ENCODE measurements around the gene RGS4.

The RGS4 gene

DNA sequence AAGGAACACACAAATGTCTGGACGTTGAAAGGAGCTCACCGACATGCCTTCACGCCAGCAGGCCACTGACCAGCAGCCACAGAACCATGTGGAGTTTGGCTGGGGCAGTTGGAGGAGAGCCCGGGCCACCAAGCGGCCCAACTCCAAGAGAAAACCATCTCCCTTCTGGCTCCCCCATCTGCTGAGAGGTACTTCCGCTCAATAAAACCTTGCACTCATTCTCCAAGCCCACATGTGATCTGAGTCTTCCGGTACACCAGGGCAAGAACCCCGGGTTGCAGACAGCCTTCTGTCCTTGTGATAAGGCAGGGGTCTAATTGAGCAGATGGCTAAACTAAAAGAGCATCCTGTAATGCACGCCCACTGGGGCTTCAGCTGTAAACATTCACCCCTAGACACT lies 24.4 kb downstream of the RGS4 start:
- Histone ChIP-seq H3K4me3 (no peak overlapping the region), H3K27ac (no peak overlapping the region)

- Histone ChIP-seq H3K4me3 (no peak overlapping the region), H3K27ac (no peak overlapping the region)
Measured at GRCh38 chr1:163094182-163094581, 25.0 kb downstream of the RGS4 start.

DNA sequence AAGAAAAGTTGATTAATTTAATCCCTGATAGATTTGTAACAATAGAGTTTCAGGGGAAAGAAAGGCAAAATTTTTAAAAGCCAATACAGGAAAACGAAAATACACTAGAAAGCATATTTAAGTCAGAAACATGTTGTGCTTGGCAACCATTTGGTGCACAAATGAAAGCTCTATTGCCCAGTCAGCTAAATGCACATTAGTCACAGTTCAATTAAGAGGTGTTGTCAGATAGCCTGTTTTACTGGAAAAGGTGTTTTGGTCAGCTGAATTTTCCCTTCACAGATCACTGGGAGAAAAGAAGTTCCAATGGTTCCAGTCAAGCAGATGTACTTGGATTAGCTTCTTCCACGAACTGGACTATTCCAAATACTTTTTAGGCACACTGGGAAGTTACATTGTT lies 25.4 kb downstream of the RGS4 start:
- H3K27ac ChIP-seq = no peak overlapping the region
- H3K4me3 ChIP-seq = no peak overlapping the region

GRCh38 chr1:163095213-163095612 lies 26.1 kb downstream of the RGS4 start:
- Histone ChIP-seq H3K4me3 (no peak overlapping the region), H3K27ac (no peak overlapping the region)

GRCh38 chr1:163102590-163102989 lies 33.4 kb downstream of the RGS4 start:
- no peak overlapping the region for H3K27ac ChIP-seq
- H3K4me3 ChIP-seq = no peak overlapping the region

DNA sequence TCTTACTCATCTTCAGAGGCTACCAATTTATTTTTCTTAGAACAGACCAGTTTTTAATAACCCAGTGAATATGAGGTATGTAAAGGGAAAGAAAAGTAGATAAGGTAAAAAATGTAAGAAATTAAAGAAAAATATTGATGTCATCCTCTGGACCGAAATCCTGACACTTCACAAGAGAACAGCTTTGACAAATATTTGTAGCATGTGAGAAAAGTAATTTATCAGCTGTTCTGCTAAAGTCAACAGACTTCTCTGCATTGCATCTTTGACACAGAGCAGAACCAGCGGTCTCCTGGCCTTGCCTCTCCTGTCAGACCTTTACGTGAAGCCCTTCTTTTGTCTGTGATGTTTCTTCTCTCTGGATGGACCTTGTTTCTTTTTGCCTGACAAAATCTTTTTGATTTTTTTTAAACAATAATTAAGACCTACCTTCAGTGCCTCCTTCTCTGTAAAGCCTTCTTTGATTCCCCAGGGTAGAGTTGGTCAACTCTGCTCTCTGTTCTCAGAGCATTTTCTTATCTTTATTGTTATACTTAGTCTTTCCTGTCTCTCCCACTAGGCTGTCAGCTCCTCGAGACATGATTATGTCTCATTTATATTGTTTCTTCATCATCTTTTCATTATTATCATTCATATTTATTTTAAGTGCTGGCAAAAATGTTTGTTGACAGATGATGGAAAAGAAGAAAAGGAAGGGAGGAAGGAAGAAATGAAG lies 35.4 kb downstream of the RGS4 start:
- H3K4me3 ChIP-seq = no peak overlapping the region
- no peak overlapping the region for H3K27ac ChIP-seq

GRCh38 chr1:163106364-163106987 lies 37.3 kb downstream of the RGS4 start:
- Histone ChIP-seq H3K4me3 (no peak overlapping the region), H3K27ac (no peak overlapping the region)

DNA sequence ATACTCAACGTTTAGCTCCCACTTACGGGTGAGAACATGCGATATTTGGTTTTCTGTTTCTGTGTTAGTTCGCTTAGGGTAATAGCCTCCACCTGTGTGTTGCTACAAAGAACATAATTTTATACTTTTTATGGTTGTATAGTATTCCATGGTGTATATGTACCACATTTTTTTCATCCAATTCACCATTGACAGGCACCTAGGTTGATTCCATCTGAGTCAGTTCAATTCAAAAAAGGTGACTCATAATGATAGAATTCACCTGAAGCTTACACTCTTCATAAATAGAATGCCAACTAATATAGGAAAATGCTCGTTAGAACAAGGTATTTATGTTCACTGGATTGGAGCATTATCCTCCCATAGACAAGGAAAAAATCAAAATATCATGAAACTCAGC lies 38.5 kb downstream of the RGS4 start:
- Histone ChIP-seq H3K4me3 (no peak overlapping the region), H3K27ac (no peak overlapping the region)

GRCh38 chr1:163115887-163116286 lies 46.7 kb downstream of the RGS4 start:
- Histone ChIP-seq H3K4me3 (no peak overlapping the region), H3K27ac (no peak overlapping the region)

DNA sequence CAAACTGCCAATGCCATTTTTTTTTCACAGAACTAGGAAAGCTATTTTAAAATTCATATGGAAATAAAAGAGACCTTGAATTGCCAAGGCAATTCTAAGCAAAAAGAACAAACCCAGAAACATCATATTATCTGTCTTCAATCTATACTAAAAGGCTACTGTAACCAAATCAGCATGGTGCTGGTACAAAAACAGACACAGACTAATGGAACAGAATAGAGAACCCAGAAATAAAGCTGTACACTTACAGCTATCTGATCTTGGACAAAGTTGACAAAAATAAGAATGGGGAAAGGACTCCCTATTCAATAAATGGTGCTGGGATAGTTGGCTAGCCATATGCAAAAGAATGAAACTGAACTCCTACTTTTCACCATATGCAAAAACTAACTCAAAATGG lies 50.5 kb downstream of the RGS4 start:
- Histone ChIP-seq H3K4me3 (no peak overlapping the region), H3K27ac (no peak overlapping the region)

DNA sequence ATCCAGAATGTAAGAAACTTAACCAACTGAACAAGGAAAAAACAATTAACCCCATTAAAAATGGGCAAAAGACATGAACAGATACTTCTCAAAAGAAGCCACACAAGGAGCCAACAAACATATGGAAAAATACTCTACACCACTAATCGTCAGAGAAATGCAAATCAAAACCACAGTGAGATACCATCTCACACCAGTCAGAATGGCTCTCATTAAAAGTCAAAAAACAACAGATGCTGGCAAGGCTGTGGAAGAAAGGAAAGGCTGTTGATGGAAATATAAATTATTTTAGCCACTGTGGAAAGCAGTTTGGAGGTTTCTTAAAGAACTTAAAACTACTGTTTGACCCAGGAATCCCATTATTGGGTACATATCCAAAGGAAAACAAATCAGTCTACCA lies 51.2 kb downstream of the RGS4 start:
- H3K27ac ChIP-seq = no peak overlapping the region
- H3K4me3 ChIP-seq = no peak overlapping the region

- no peak overlapping the region for H3K4me3 ChIP-seq
Measured at GRCh38 chr1:163124812-163125211, 55.7 kb downstream of the RGS4 start.

More at GRCh38 chr1:163124812-163125211, 55.7 kb downstream of the RGS4 start:
- H3K27ac ChIP-seq = no peak overlapping the region
